GM19025 (cell line): ENCODE data around the gene HSD3B1.
"Not testable (repeated sequence)": the region's sequence is repeated elsewhere in the genome, so short reads cannot be mapped to it uniquely, and the experiment has no call there.

ENCODE experiments used
- ATAC-seq: cut with Tn5 transposase; IDR thresholded peaks from one replicate; pipeline ENCODE4 v1.9.1; 2021; ENCODE audit warnings: mild to moderate bottlenecking, low read depth, moderate library complexity; ENCODE audit not compliant: unreplicated experiment

The HSD3B1 gene

DNA sequence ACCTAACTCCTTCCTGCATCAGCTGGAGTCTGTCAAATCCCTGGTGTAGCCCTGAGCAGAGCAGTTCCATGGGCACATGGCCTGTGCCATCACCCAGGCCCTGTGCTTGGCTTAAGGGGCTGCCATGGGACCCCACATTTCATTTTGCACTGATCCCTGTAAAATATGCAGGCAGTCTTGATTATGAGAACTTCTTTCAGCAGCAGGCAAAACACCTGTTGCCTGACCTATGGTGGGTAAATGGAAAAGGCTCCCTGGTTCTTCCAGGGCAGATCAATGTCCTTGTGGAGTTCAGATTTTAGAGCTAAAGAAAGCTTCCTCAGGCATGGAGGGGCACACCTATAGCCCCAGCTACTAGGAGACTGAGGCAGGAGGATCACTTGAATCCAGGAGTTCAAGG lies 44.2 kb downstream of the HSD3B1 start:
- ATAC-seq, result no peak

GRCh38 chr1:119552656-119553055 lies 45.6 kb downstream of the HSD3B1 start:
- not testable (repeated sequence) for ATAC-seq

DNA sequence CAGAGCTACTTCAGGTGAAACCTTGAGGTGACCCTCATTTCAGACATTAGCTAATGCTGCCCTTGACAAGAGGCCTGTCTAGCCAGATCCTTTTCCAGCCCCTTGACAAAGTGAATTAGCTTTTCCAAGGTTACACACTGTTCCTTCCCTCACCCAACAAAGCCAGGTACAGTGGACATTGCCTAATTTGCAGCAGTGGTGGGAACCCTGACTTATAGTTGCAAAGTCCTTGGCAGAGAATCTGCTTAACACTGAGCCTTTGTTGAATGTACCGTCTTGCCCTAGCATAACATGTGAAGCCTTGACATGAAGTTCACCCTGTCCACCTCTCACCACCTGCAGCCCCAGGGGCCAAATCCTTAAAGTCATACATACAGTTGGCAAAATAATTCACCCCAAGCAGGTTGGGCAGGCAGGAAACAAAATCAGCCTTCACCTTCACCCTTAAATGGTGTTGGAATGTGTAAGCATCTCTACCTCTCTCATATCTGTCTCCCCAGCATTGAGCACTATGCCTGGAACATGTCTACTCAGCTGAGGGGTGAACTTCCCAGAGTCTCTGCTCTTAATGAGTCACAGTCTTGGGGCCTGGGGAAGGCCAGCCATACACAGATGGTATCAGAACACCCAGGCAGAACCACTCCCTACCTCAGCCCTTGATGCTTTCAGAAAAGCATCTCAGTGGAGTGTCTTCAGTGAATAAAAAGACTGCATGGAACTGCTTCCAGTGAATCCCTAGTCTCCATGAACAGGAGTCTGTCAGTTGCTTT lies 46.5 kb downstream of the HSD3B1 start:
- ATAC-seq, result not testable (repeated sequence)

- ATAC-seq, result no peak
These were observed 47.2 kb downstream of the HSD3B1 start for GRCh38 chr1:119554183-119554582.

GRCh38 chr1:119556423-119556822 lies 49.4 kb downstream of the HSD3B1 start:
- no peak for ATAC-seq

- ATAC-seq, result not testable (repeated sequence)
These were observed 53.4 kb downstream of the HSD3B1 start for GRCh38 chr1:119560402-119560801.

DNA sequence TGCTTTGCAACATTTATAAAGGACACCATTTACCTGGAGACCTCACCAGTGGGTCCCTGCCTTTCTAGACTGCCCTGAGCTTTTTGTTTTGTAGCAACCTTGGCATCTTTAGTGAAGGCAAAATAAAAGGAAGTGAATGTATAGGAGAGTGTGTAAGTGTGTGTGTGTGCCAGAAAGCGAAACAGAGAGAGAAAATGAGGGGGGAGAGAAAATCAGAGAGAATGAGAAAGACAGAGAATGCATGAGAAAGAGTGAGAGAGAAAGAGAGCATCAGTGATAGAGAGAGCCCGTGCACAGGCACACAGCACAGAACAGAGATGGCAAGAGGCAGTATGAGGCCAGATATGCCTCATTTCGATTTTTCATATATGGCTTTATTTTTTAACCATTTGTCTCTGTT lies 57.5 kb downstream of the HSD3B1 start:
- no peak for ATAC-seq
